CD14-positive monocyte (primary cell): Measurements from ENCODE around the gene SLMAP. TPM values are rescaled to one million over a fixed set of nuclear protein-coding genes. Genes with fewer than 3 reads are reported as not detected.

Source experiments
- DNase-seq, 3 donors: peaks; one replicate each; pipeline ENCODE4 v3.0.0-alpha.2; 2011 to 2022
- H2AFZ ChIP-seq: 2 replicates; pipeline ENCODE4 v1.6.0; 2012; ENCODE audit warnings: mild to moderate bottlenecking, low read depth, low read length, inconsistent platforms; ENCODE audit not compliant: insufficient read depth, poor library complexity, severe bottlenecking
- H3K27ac ChIP-seq, 2 donors: 1 replicate in 1 of 2; 2 replicates in 1 of 2; pipeline ENCODE4 v1.5.1; 2012 to 2013; ENCODE audit warnings: low read length in 2 of 2, control low read depth in 1 of 2, inconsistent platforms in 1 of 2, low read depth in 1 of 2, mild to moderate bottlenecking in 1 of 2
- H3K27me3 ChIP-seq, 2 donors: one replicate each; pipeline versions ENCODE4 v1.6.0 to v1.6.1; 2011 to 2013; ENCODE audit warnings: low read length in 2 of 2; ENCODE audit not compliant: control insufficient read depth in 2 of 2, insufficient read depth in 2 of 2
- H3K36me3 ChIP-seq, 2 donors: replicated peaks in 1 of 2; 1 replicate in 1 of 2; 2 replicates in 1 of 2; pipeline versions ENCODE4 v1.5.1 to v1.6.1; 2012 to 2013; ENCODE audit warnings: low read length in 2 of 2, control low read depth in 1 of 2, inconsistent platforms in 1 of 2, mild to moderate bottlenecking in 1 of 2; ENCODE audit not compliant: insufficient read depth in 2 of 2, control insufficient read depth in 1 of 2
- H3K4me1 ChIP-seq, 2 donors: 1 replicate in 1 of 2; 2 replicates in 1 of 2; pipeline versions ENCODE4 v1.5.1 to v1.6.1; 2012 to 2013; ENCODE audit warnings: low read length in 2 of 2, control low read depth in 1 of 2, inconsistent platforms in 1 of 2, mild to moderate bottlenecking in 1 of 2, moderate library complexity in 1 of 2; ENCODE audit not compliant: insufficient read depth in 2 of 2, control insufficient read depth in 1 of 2
- H3K4me2 ChIP-seq: replicated peaks from 2 replicates; pipeline ENCODE3; 2012; ENCODE audit warnings: low read length, moderate library complexity, mild to moderate bottlenecking; ENCODE audit not compliant: poor library complexity, severe bottlenecking; ENCODE audit errors: extremely low read depth
- H3K4me3 ChIP-seq, 3 experiments: fragments of 200-600 bp in 1 of 3; sonication (generic) in 1 of 3; replicated peaks in 1 of 3; 1 replicate in 2 of 3; 2 replicates in 1 of 3; pipeline ENCODE4 v1.5.1; 2011 to 2013; ENCODE audit warnings: low read length in 3 of 3, mild to moderate bottlenecking in 3 of 3, control low read depth in 2 of 3, low read depth in 2 of 3, inconsistent platforms in 1 of 3, moderate library complexity in 1 of 3
- H3K79me2 ChIP-seq: 2 replicates; pipeline ENCODE4 v1.6.0; 2012; ENCODE audit warnings: mild to moderate bottlenecking, control low read depth, inconsistent platforms, low read length, moderate library complexity; ENCODE audit not compliant: insufficient read depth
- H3K9ac ChIP-seq: 2 replicates; pipeline ENCODE4 v1.6.0; 2017; ENCODE audit warnings: low read length, mild to moderate bottlenecking; ENCODE audit not compliant: insufficient read depth, poor library complexity, severe bottlenecking
- H3K9me3 ChIP-seq, 2 donors: replicated peaks in 1 of 2; 1 replicate in 1 of 2; 2 replicates in 1 of 2; pipeline versions ENCODE4 v1.5.1 to v1.6.1; 2012 to 2013; ENCODE audit warnings: low read length in 2 of 2, control low read depth in 1 of 2; ENCODE audit not compliant: control insufficient read depth in 1 of 2, insufficient read depth in 1 of 2
- H4K20me1 ChIP-seq: 2 replicates; pipeline ENCODE4 v1.6.0; 2012; ENCODE audit warnings: mild to moderate bottlenecking, low read length, control low read depth, moderate library complexity; ENCODE audit not compliant: insufficient read depth
- H3K27ac Mint-ChIP-seq, 7 donors: one replicate each; pipeline ENCODE4 v1.8.0; 2020; ENCODE audit warnings: mild to moderate bottlenecking in 7 of 7, mixed read lengths in 7 of 7, moderate library complexity in 6 of 7, inconsistent platforms in 2 of 7
- H3K27me3 Mint-ChIP-seq, 3 donors: one replicate each; pipeline ENCODE4 v1.8.0; 2021 to 2022; ENCODE audit warnings: low read depth in 3 of 3, mild to moderate bottlenecking in 3 of 3, mixed read lengths in 3 of 3, moderate library complexity in 3 of 3, inconsistent platforms in 1 of 3
- H3K36me3 Mint-ChIP-seq, 2 donors: one replicate each; pipeline ENCODE4 v1.8.0; 2020; ENCODE audit warnings: mixed read lengths in 2 of 2, inconsistent platforms in 1 of 2, mild to moderate bottlenecking in 1 of 2
- H3K4me1 Mint-ChIP-seq: one replicate; pipeline ENCODE4 v1.8.0; 2020; ENCODE audit warnings: mild to moderate bottlenecking, mixed read lengths
- H3K4me3 Mint-ChIP-seq, 2 donors: one replicate each; pipeline ENCODE4 v1.8.0; 2020; ENCODE audit warnings: mild to moderate bottlenecking in 2 of 2, mixed read lengths in 2 of 2, moderate library complexity in 1 of 2
- H3K9me3 Mint-ChIP-seq, 7 donors: one replicate each; pipeline ENCODE4 v1.8.0; 2020 to 2022; ENCODE audit warnings: mixed read lengths in 7 of 7, mild to moderate bottlenecking in 6 of 7, moderate library complexity in 6 of 7, inconsistent platforms in 2 of 7
- CTCF ChIP-seq: fragments of 200-600 bp; IDR thresholded peaks from one replicate; pipeline ENCODE4 v1.8.0; 2022; ENCODE audit warnings: antibody characterized with exemption, mild to moderate bottlenecking
- WGBS: methylation state at CpG from one replicate; pipeline ENCODE4 v1.1.5; 2013; ENCODE audit warnings: missing lambda C conversion rate; ENCODE audit not compliant: insufficient coverage; 5-methylcytosine and 5-hydroxymethylcytosine counted together
- intact Hi-C, 2 donors: fragments of 100-400 bp; cut with micrococcal nuclease; formaldehyde crosslinking; loops; one replicate each; pipeline versions ENCODE4 v1.15.0 to v1.15.1; 2023
- polyA plus RNA-seq, 3 donors: library from polyadenylated mRNA; depleted of rRNA in 1 of 3; unstranded in 2 of 3; stranded (reverse) in 1 of 3; fragments of 300-500 nt in 2 of 3; fragments of >200 nt in 1 of 3; fragmentation: Illumina TruSeq in 2 of 3; gene quantifications; 1 replicate in 2 of 3; 2 replicates in 1 of 3; pipeline ENCODE4 v1.2.3, GENCODE V29; 2012 to 2021

The SLMAP gene
- polyA plus RNA-seq, 3 donors, result 12.3 to 17.6 (median 16.1) TPM

- Histone ChIP-seq H4K20me1 (no peaks in the 10 kb centered on the region), H3K9ac (no peak overlapping the region), H2AFZ (no peak overlapping the region), H3K27ac (no peak overlapping the region), H3K4me2 (no peak overlapping the region), H3K4me1 (peaks cover 1 to 10% of the 10 kb centered on the region in 2 donors), H3K27me3 (no peaks in the 10 kb centered on the region), H3K79me2 (no peaks in the 10 kb centered on the region), H3K36me3 (no peaks in the 10 kb centered on the region), H3K4me3 (no peak overlapping the region), H3K9me3 (no peaks in the 10 kb centered on the region)
- no peak for TF ChIP-seq CTCF
- WGBS, result 80% methylated on average over 6 of the region's 9 CpGs
- peaks cover 0 to 2% (median 0%) of the 10 kb centered on the region in 7 donors for H3K9me3 Mint-ChIP-seq
- no peak overlapping the region for H3K4me3 Mint-ChIP-seq
- H3K27me3 Mint-ChIP-seq, result peaks cover 2 to 6% (median 3%) of the 10 kb centered on the region in 3 donors
- no peak overlapping the region for H3K27ac Mint-ChIP-seq
- no peaks in the 10 kb centered on the region for H3K36me3 Mint-ChIP-seq
- intact Hi-C loops, result no loop called here
- peaks cover 12% of the 10 kb centered on the region for H3K4me1 Mint-ChIP-seq
- DNase-seq, result no peak
Observed at GRCh38 chr3:57967590-57967989, 211.5 kb downstream of the SLMAP start.

- intact Hi-C loops, result no loop called here
- Mint-ChIP-seq H3K4me1 (peaks cover 18% of the 10 kb centered on the region), H3K4me3 (no peak overlapping the region), H3K27ac (no peak overlapping the region), H3K27me3 (peaks cover 2 to 6% (median 3%) of the 10 kb centered on the region in 3 donors), H3K36me3 (no peaks in the 10 kb centered on the region), H3K9me3 (peaks cover 0 to 2% (median 0%) of the 10 kb centered on the region in 7 donors)
- no peak for TF ChIP-seq CTCF
- Histone ChIP-seq H2AFZ (no peak overlapping the region), H3K9me3 (no peaks in the 10 kb centered on the region), H3K9ac (no peak overlapping the region), H3K27me3 (no peaks in the 10 kb centered on the region), H3K27ac (no peak overlapping the region), H3K4me3 (no peak overlapping the region), H3K4me1 (peaks cover 6 to 16% of the 10 kb centered on the region in 2 donors), H4K20me1 (no peaks in the 10 kb centered on the region), H3K4me2 (no peak overlapping the region), H3K79me2 (no peaks in the 10 kb centered on the region), H3K36me3 (no peaks in the 10 kb centered on the region)
- WGBS, result 100% methylated on average over 4 of the region's 5 CpGs
- no peak for DNase-seq
Observed at GRCh38 chr3:57968501-57968900, 212.4 kb downstream of the SLMAP start.
